Spleen (tissue), 7 donors: ENCODE measurements around the gene EGLN3.

Experiments
- CTCF ChIP-seq, 11 experiments: fragments of 200-600 bp in 7 of 11; fragments of 450-650 bp in 4 of 11; sonication (generic) in 4 of 11; IDR thresholded peaks in 8 of 11; conservative IDR thresholded peaks in 3 of 11; 1 replicate in 7 of 11; 2 replicates in 4 of 11; pipeline versions ENCODE4 v1.4.0 to v1.8.0; 2016 to 2021; ENCODE audit warnings: antibody characterized with exemption in 11 of 11, inconsistent platforms in 4 of 11, mild to moderate bottlenecking in 1 of 11
- POLR2A ChIP-seq, 3 donors: fragments of 450-650 bp; IDR thresholded peaks; one replicate each; pipeline ENCODE4 v1.5.1; 2017; ENCODE audit warnings: antibody characterized with exemption in 3 of 3, mild to moderate bottlenecking in 1 of 3
- donor health status: DM: no; HTN: no; CAD: no; lungs with moderate emphysema.
- donor health status: DM: no; HTN: no; CAD: no.
- donor health status: DM: no; HTN: no; CAD: no.

- TF ChIP-seq CTCF (IDR thresholded peaks at IDR 0.05 in 8 of 11, conservative IDR thresholded peaks at IDR 0.05 in 3 of 11), result no peak
- no peak for TF ChIP-seq POLR2A (IDR thresholded peaks at IDR 0.05)
Measured at GRCh38 chr14:33925235-33925634, 25.6 kb downstream of the EGLN3 start.
